SU-DHL-6 (cell line): ENCODE results near the gene DNAJB5.
"Not testable (repeated sequence)": the region's sequence is repeated elsewhere in the genome, so short reads cannot be mapped to it uniquely, and the experiment has no call there.

Experiments
- EZH2phosphoT487 ChIP-seq: fragments of 200-600 bp; sonication (generic), shearing (Covaris generic); conservative IDR thresholded peaks from 2 replicates; pipeline ENCODE4 v1.6.1; 2018; ENCODE audit warnings: mild to moderate bottlenecking, antibody characterized with exemption, low read length, moderate library complexity, mixed read lengths
- TF ChIP-seq, protein P1 (sequence below): fragments of 200-600 bp; sonication (generic); IDR thresholded peaks from one replicate; pipeline ENCODE4 v1.5.1; 2017; ENCODE audit warnings: antibody characterized with exemption, mild to moderate bottlenecking, low read length, moderate library complexity; ENCODE audit not compliant: insufficient read depth, poor library complexity, severe bottlenecking

DNA sequence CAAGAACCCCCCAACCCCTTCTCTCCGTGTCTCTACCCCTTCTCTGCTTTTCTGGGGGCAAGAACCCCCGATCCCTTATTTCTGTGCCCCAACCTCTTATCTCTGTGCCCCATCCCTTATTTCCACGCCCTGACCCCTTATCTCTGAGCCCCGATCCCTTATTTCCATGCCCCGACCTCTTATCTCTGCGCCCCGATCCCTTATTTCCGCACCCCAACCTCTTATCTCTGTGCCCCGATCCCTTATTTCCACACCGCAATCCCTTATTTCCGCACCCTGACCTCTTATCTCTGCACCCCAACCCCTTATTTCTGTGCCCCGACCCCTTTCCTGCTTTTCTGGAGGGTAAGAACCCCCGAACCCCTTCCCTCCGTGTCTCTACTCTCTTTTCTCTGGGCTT lies 14.8 kb downstream of the DNAJB5 start:
- TF ChIP-seq, protein P1, sequence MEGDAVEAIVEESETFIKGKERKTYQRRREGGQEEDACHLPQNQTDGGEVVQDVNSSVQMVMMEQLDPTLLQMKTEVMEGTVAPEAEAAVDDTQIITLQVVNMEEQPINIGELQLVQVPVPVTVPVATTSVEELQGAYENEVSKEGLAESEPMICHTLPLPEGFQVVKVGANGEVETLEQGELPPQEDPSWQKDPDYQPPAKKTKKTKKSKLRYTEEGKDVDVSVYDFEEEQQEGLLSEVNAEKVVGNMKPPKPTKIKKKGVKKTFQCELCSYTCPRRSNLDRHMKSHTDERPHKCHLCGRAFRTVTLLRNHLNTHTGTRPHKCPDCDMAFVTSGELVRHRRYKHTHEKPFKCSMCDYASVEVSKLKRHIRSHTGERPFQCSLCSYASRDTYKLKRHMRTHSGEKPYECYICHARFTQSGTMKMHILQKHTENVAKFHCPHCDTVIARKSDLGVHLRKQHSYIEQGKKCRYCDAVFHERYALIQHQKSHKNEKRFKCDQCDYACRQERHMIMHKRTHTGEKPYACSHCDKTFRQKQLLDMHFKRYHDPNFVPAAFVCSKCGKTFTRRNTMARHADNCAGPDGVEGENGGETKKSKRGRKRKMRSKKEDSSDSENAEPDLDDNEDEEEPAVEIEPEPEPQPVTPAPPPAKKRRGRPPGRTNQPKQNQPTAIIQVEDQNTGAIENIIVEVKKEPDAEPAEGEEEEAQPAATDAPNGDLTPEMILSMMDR: not testable (repeated sequence)
- TF ChIP-seq EZH2phosphoT487: not testable (repeated sequence)
